HG03575 (cell line): ENCODE results near the gene TFPI2.

Experiments used
- ATAC-seq: cut with Tn5 transposase; IDR thresholded peaks from one replicate; pipeline ENCODE4 v1.9.1; 2021; ENCODE audit not compliant: unreplicated experiment, insufficient number of reproducible peaks, low FRiP score; ENCODE audit errors: extremely low read depth

The TFPI2 gene

GRCh38 chr7:93862651-93863050, 27.9 kb downstream of the TFPI2 start:
- no peak for ATAC-seq

- ATAC-seq, result no peak
These were observed 29.1 kb downstream of the TFPI2 start for GRCh38 chr7:93861325-93861949.

- ATAC-seq, result no peak
These were observed 30.3 kb downstream of the TFPI2 start for GRCh38 chr7:93860261-93860660.

- no peak for ATAC-seq
These were observed 31.7 kb downstream of the TFPI2 start for GRCh38 chr7:93858857-93859256.

GRCh38 chr7:93856323-93856722, 34.2 kb downstream of the TFPI2 start:
- ATAC-seq, result no peak

GRCh38 chr7:93855797-93856196, 34.8 kb downstream of the TFPI2 start:
- ATAC-seq, result no peak

GRCh38 chr7:93854480-93854879, 36.1 kb downstream of the TFPI2 start:
- ATAC-seq, result no peak

- no peak for ATAC-seq
These were observed 39.0 kb downstream of the TFPI2 start for GRCh38 chr7:93851536-93851935.

GRCh38 chr7:93843260-93843659, 47.3 kb downstream of the TFPI2 start:
- no peak for ATAC-seq

- ATAC-seq, result no peak
These were observed 51.6 kb downstream of the TFPI2 start for GRCh38 chr7:93838966-93839365.

GRCh38 chr7:93837245-93837644, 53.3 kb downstream of the TFPI2 start:
- no peak for ATAC-seq

- no peak for ATAC-seq
These were observed 54.4 kb downstream of the TFPI2 start for GRCh38 chr7:93836116-93836515.

GRCh38 chr7:93835702-93836101, 54.9 kb downstream of the TFPI2 start:
- no peak for ATAC-seq
